Measurements from ENCODE around the gene CDKN2AIP.

- TF ChIP-seq HNF4A (conservative IDR thresholded peaks at IDR 0.05) (no peak), CTCF (IDR thresholded peaks at IDR 0.05; ENCODE audit: low read depth, low read length, missing input control) (no peak), MAX (IDR thresholded peaks at IDR 0.05) (no peak), JUND (IDR thresholded peaks at IDR 0.05) (no peak)
Observed at GRCh38 chr4:183400035-183400434, 44.4 kb upstream of the CDKN2AIP start.
